IMR-90 (cell line): Measurements from ENCODE around the gene BTNL8. TPM values are rescaled to one million over a fixed set of nuclear protein-coding genes. Genes with fewer than 3 reads are reported as not detected.

Experiments used
- ATAC-seq: fragments of 200-7000 bp; cut with Tn5 transposase; 2 replicates; pipeline ENCODE4 v1.9.1; 2020; ENCODE audit warnings: low read depth, mild to moderate bottlenecking, moderate library complexity
- BruUV-seq: library from RNA; stranded (reverse); fragments of 400-500 nt; replicated peaks from 2 replicates; lab custom pipeline; 2021; lab: Mats Ljungman, UMichigan
- CTCF ChIA-PET: fragments of 300-600 bp; formaldehyde crosslinking; extraction: SDS; loops from one replicate; lab custom pipeline; 2021; ENCODE audit warnings: antibody characterized with exemption; lab: Yijun Ruan, JAX
- POLR2A ChIA-PET: fragments of 300-600 bp; sonication (Branson Sonifier 250); formaldehyde crosslinking; loops from one replicate; lab custom pipeline; 2022; ENCODE audit warnings: antibody characterized with exemption; ENCODE audit not compliant: unreplicated experiment; lab: Charles Lee
- DNase-seq: peaks from one replicate; pipeline ENCODE4 v3.0.0; 2013
- H2AFZ ChIP-seq: replicated peaks from 2 replicates; pipeline ENCODE3; 2013; ENCODE audit warnings: low read length, mild to moderate bottlenecking; ENCODE audit not compliant: poor library complexity
- H2AK5ac ChIP-seq: 2 replicates; pipeline ENCODE4 v1.6.1; 2013; ENCODE audit warnings: low read depth, low read length, inconsistent platforms
- H2AK9ac ChIP-seq: replicated peaks from 2 replicates; pipeline ENCODE3; 2013; ENCODE audit warnings: mild to moderate bottlenecking, low read depth, low read length, moderate library complexity; ENCODE audit not compliant: poor library complexity
- H2BK120ac ChIP-seq: 2 replicates; pipeline ENCODE4 v1.6.1; 2013; ENCODE audit warnings: low read depth, low read length, inconsistent platforms
- H2BK15ac ChIP-seq: 3 replicates; pipeline ENCODE4 v1.6.1; 2013; ENCODE audit warnings: low read depth, low read length, inconsistent platforms
- H2BK20ac ChIP-seq: 2 replicates; pipeline ENCODE4 v1.6.1; 2013; ENCODE audit warnings: low read depth, mild to moderate bottlenecking, inconsistent platforms, low read length, moderate library complexity
- H2BK5ac ChIP-seq: 2 replicates; pipeline ENCODE4 v1.6.1; 2013; ENCODE audit warnings: mild to moderate bottlenecking, low read depth, low read length, inconsistent platforms; ENCODE audit not compliant: poor library complexity, severe bottlenecking
- H3K14ac ChIP-seq: replicated peaks from 2 replicates; pipeline ENCODE4 v1.6.1; 2013; ENCODE audit warnings: low read depth, low read length, inconsistent platforms
- H3K18ac ChIP-seq: 2 replicates; pipeline ENCODE4 v1.6.1; 2013; ENCODE audit warnings: low read depth, low read length, control low read depth
- H3K23ac ChIP-seq: 2 replicates; pipeline ENCODE4 v1.6.1; 2013; ENCODE audit warnings: low read depth, low read length, inconsistent platforms
- H3K27ac ChIP-seq: 2 replicates; pipeline ENCODE4 v1.5.1; 2013; ENCODE audit warnings: mild to moderate bottlenecking, control low read depth, low read length; ENCODE audit not compliant: insufficient read depth
- H3K27me3 ChIP-seq: 2 replicates; pipeline ENCODE4 v1.6.1; 2013; ENCODE audit warnings: low read length; ENCODE audit not compliant: control insufficient read depth, insufficient read depth
- H3K36me3 ChIP-seq: 2 replicates; pipeline ENCODE4 v1.6.1; 2013; ENCODE audit warnings: low read length, mixed read lengths; ENCODE audit not compliant: control insufficient read depth, insufficient read depth
- H3K4ac ChIP-seq: 2 replicates; pipeline ENCODE4 v1.6.1; 2013; ENCODE audit warnings: low read depth, low read length, inconsistent platforms
- H3K4me1 ChIP-seq: 2 replicates; pipeline ENCODE4 v1.6.1; 2013; ENCODE audit warnings: low read length, mixed read lengths; ENCODE audit not compliant: control insufficient read depth, insufficient read depth
- H3K4me2 ChIP-seq: 2 replicates; pipeline ENCODE4 v1.6.1; 2013; ENCODE audit warnings: low read depth, mild to moderate bottlenecking, control low read depth, low read length, moderate library complexity
- H3K4me3 ChIP-seq: 2 replicates; pipeline ENCODE4 v1.5.1; 2013; ENCODE audit warnings: low read depth, mild to moderate bottlenecking, control low read depth, low read length, moderate library complexity; ENCODE audit not compliant: insufficient read depth
- H3K56ac ChIP-seq: 2 replicates; pipeline ENCODE4 v1.6.1; 2013; ENCODE audit warnings: low read length, inconsistent platforms; ENCODE audit not compliant: insufficient read depth; ENCODE audit errors: extremely low read depth
- H3K79me1 ChIP-seq, 2 experiments: 2 replicates each; pipeline ENCODE4 v1.6.1; 2013; ENCODE audit warnings: low read length in 2 of 2, inconsistent platforms in 1 of 2, low read depth in 1 of 2
- H3K9ac ChIP-seq: 2 replicates; pipeline ENCODE4 v1.6.1; 2013; ENCODE audit warnings: low read depth, low read length, control low read depth
- H3K9me1 ChIP-seq: 2 replicates; pipeline ENCODE4 v1.6.1; 2013; ENCODE audit warnings: low read length, inconsistent platforms; ENCODE audit not compliant: insufficient read depth
- H3K9me3 ChIP-seq: 2 replicates; pipeline ENCODE4 v1.6.1; 2013; ENCODE audit warnings: low read length; ENCODE audit not compliant: control insufficient read depth, insufficient read depth
- H4K20me1 ChIP-seq: 2 replicates; pipeline ENCODE4 v1.6.1; 2013; ENCODE audit warnings: low read length, inconsistent platforms; ENCODE audit not compliant: insufficient read depth
- H4K5ac ChIP-seq: 2 replicates; pipeline ENCODE4 v1.6.1; 2013; ENCODE audit warnings: mild to moderate bottlenecking, low read depth, low read length, control low read depth
- H4K8ac ChIP-seq, 2 experiments: 2 replicates each; pipeline ENCODE4 v1.6.1; 2013; ENCODE audit warnings: low read depth in 2 of 2, low read length in 2 of 2, control low read depth in 1 of 2, inconsistent platforms in 1 of 2
- H4K91ac ChIP-seq: 2 replicates; pipeline ENCODE4 v1.6.1; 2013; ENCODE audit warnings: low read depth, low read length, inconsistent platforms; ENCODE audit not compliant: insufficient read depth
- BHLHE40 ChIP-seq: fragments of 150-350 bp; IDR thresholded peaks from 2 replicates; pipeline ENCODE4 v1.6.1; 2016; ENCODE audit warnings: mild to moderate bottlenecking, low read depth, low read length
- CEBPB ChIP-seq: IDR thresholded peaks from 2 replicates; pipeline ENCODE4 v1.6.1; 2012; ENCODE audit warnings: low read depth, low read length, improper control_type of control experiment
- CHD1 ChIP-seq: IDR thresholded peaks from 2 replicates; pipeline ENCODE4 v1.6.1; 2012; ENCODE audit warnings: low read depth, low read length, improper control_type of control experiment
- CTCF ChIP-seq: conservative IDR thresholded peaks from 2 replicates; pipeline ENCODE4 v1.5.1; 2012; ENCODE audit warnings: mild to moderate bottlenecking, low read depth, low read length, improper control_type of control experiment
- ELK1 ChIP-seq: fragments of 150-350 bp; IDR thresholded peaks from 2 replicates; pipeline ENCODE4 v1.6.1; 2016; ENCODE audit warnings: low read depth, mild to moderate bottlenecking, low read length, moderate library complexity, borderline replicate concordance
- MAZ ChIP-seq: IDR thresholded peaks from 2 replicates; pipeline ENCODE4 v1.6.1; 2012; ENCODE audit warnings: low read depth, mild to moderate bottlenecking, low read length, improper control_type of control experiment, moderate library complexity, borderline replicate concordance
- NFE2L2 ChIP-seq: fragments of 150-350 bp; IDR thresholded peaks from 2 replicates; pipeline ENCODE4 v1.6.1; 2016; ENCODE audit warnings: low read depth, mild to moderate bottlenecking, low read length
- RAD21 ChIP-seq: IDR thresholded peaks from 2 replicates; pipeline ENCODE4 v1.6.1; 2012; ENCODE audit warnings: low read length, improper control_type of control experiment
- RCOR1 ChIP-seq: IDR thresholded peaks from 2 replicates; pipeline ENCODE4 v1.6.1; 2012; ENCODE audit warnings: mild to moderate bottlenecking, low read length, improper control_type of control experiment; ENCODE audit not compliant: insufficient replicate concordance
- RFX5 ChIP-seq: IDR thresholded peaks from 2 replicates; pipeline ENCODE4 v1.8.0; 2012; ENCODE audit warnings: low read depth, mild to moderate bottlenecking, low read length, moderate library complexity
- SMC3 ChIP-seq: fragments of 150-350 bp; IDR thresholded peaks from 2 replicates; pipeline ENCODE4 v1.6.1; 2016; ENCODE audit warnings: low read depth, mild to moderate bottlenecking, antibody characterized with exemption, low read length, moderate library complexity
- USF2 ChIP-seq: fragments of 150-350 bp; IDR thresholded peaks from 2 replicates; pipeline ENCODE4 v1.6.1; 2017; ENCODE audit warnings: mild to moderate bottlenecking, antibody characterized with exemption, low read length, low read depth
- WGBS, 2 experiments: methylation state at CpG; one replicate each; pipeline versions ENCODE4 v1.1.5 to v1.1.7; 2013; ENCODE audit warnings: missing lambda C conversion rate in 2 of 2; ENCODE audit not compliant: insufficient read length in 1 of 2; ENCODE audit errors: extremely low coverage in 2 of 2; 5-methylcytosine and 5-hydroxymethylcytosine counted together
- dilution Hi-C: fragments of 300-500 bp; cut with HindIII; formaldehyde crosslinking; loops from one replicate; pipeline ENCODE4 v1.14.3; 2018; ENCODE audit warnings: low sequenced_read_pairs; ENCODE audit not compliant: unreplicated experiment
- in situ Hi-C: fragments of 300-500 bp; cut with MboI; formaldehyde crosslinking; loops from 3 replicates; pipeline ENCODE4 v1.14.3; 2019; ENCODE audit warnings: low sequenced_read_pairs, inconsistent platforms, mixed read lengths
- intact Hi-C: fragments of 100-400 bp; cut with micrococcal nuclease; formaldehyde crosslinking; loops from 2 replicates; pipeline ENCODE4 v1.10.0; 2022
- polyA plus RNA-seq, 3 experiments: library from polyadenylated mRNA; depleted of rRNA; stranded (reverse); fragments of >200 nt; gene quantifications; 2 replicates each; pipeline ENCODE4 v1.2.3, GENCODE V29; 2012; ENCODE audit warnings: low replicate concordance in 1 of 3
- total RNA-seq: library from RNA; depleted of rRNA; stranded (reverse); fragments of >200 nt; gene quantifications from 2 replicates; pipeline ENCODE4 v1.2.3, GENCODE V29; 2012

The BTNL8 gene
- total and polyA plus RNA-seq, 2 of the 4 experiments (the other 2 are of a cell fraction) = not detected

GRCh38 chr5:180870276-180871068, 28.5 kb upstream of the BTNL8 start:
- BruUV-seq = no TSS peak
- no peak overlapping the region for H4K5ac ChIP-seq

More at GRCh38 chr5:180870276-180871068, 28.5 kb upstream of the BTNL8 start:
- ChIA-PET POLR2A (no interaction called here), CTCF (no interaction called here)
- Histone ChIP-seq H3K23ac (no peak overlapping the region), H2BK120ac (no peak overlapping the region), H3K9me1 (no peaks in the 10 kb centered on the region), H4K20me1 (no peaks in the 10 kb centered on the region), H3K9ac (no peak overlapping the region), H3K9me3 (no peaks in the 10 kb centered on the region; the same call in 1 of the 2 replicates), H2AK5ac (no peak overlapping the region), H3K14ac (no peak overlapping the region), H3K36me3 (no peaks in the 10 kb centered on the region), H3K4me2 (no peak overlapping the region), H3K79me1 (no peaks in the 10 kb centered on the region), H2BK15ac (no peak overlapping the region), H2AK9ac (no peak overlapping the region), H4K8ac (no peak overlapping the region), H4K91ac (no peak overlapping the region), H3K27ac (no peak overlapping the region), H3K18ac (no peak overlapping the region), H3K4me1 (no peaks in the 10 kb centered on the region), H3K4ac (no peak overlapping the region), H2AFZ (peak overlapping the region; percentile 59), H3K27me3 (no peaks in the 10 kb centered on the region; the same call in 1 of the 2 replicates), H3K4me3 (no peak overlapping the region), H3K56ac (no peak overlapping the region), H2BK20ac (no peak overlapping the region), H2BK5ac (no peak overlapping the region)
- no peak for TF ChIP-seq ELK1
- TF ChIP-seq RFX5 = no peak
- TF ChIP-seq CEBPB = no peak
- TF ChIP-seq USF2 = no peak
- TF ChIP-seq CHD1 = no peak
- no peak for TF ChIP-seq RAD21
- TF ChIP-seq RCOR1 = no peak
- TF ChIP-seq BHLHE40 = no peak
- TF ChIP-seq MAZ = no peak
- no peak for TF ChIP-seq CTCF
- no peak for TF ChIP-seq SMC3
- no peak for TF ChIP-seq NFE2L2
- ATAC-seq (no peak), DNase-seq (no peak)
- intact Hi-C loops = no loop called here
- dilution Hi-C loops = no loop called here
- 40% methylated on average over 3 of the region's 16 CpGs; no CpG with 5 or more reads in 1 of the 2 experiments for WGBS, 2 experiments
- in situ Hi-C loops = loop anchor here (10.0 kb wide), 1 partner anchor 284 kb away; no protein-coding TSS in a partner anchor
